Heart right ventricle (tissue), 16 donors: ENCODE measurements around the gene CD28. TPM values are rescaled to one million over a fixed set of nuclear protein-coding genes. Genes with fewer than 3 reads are reported as not detected.

Experiments
- ATAC-seq, 8 donors: fragments of 200-7000 bp; cut with Tn5 transposase; one replicate each; pipeline ENCODE4 v1.9.1; 2020; ENCODE audit warnings: mild to moderate bottlenecking in 8 of 8, moderate library complexity in 8 of 8, moderate number of reproducible peaks in 1 of 8
- DNase-seq, 2 donors: peaks; one replicate each; pipeline ENCODE4 v3.0.0-alpha.2; 2020
- H3K27ac ChIP-seq, 10 donors: fragments of 200-600 bp; sonication (generic) in 2 of 10; one replicate each; pipeline versions ENCODE4 v1.5.0 to v1.8.0; 2020 to 2022; ENCODE audit warnings: mild to moderate bottlenecking in 3 of 10
- H3K27me3 ChIP-seq, 7 donors: fragments of 200-600 bp; one replicate each; pipeline ENCODE4 v1.8.0; 2021 to 2022; ENCODE audit warnings: mild to moderate bottlenecking in 2 of 7
- H3K36me3 ChIP-seq, 9 donors: fragments of 200-600 bp; sonication (generic) in 1 of 9; one replicate each; pipeline versions ENCODE4 v1.5.0 to v1.8.0; 2020 to 2022; ENCODE audit warnings: mild to moderate bottlenecking in 2 of 9
- H3K4me1 ChIP-seq, 9 donors: fragments of 200-600 bp; sonication (generic) in 1 of 9; one replicate each; pipeline versions ENCODE4 v1.5.0 to v1.8.0; 2020 to 2022; ENCODE audit warnings: mild to moderate bottlenecking in 4 of 9
- H3K4me3 ChIP-seq, 10 donors: fragments of 200-600 bp; sonication (generic) in 2 of 10; one replicate each; pipeline versions ENCODE4 v1.5.0 to v1.8.0; 2020 to 2022; ENCODE audit warnings: mild to moderate bottlenecking in 7 of 10, moderate library complexity in 2 of 10
- H3K9me3 ChIP-seq, 11 donors: fragments of 200-600 bp in 10 of 11; sonication (generic) in 2 of 11; one replicate each; pipeline versions ENCODE4 v1.5.0 to v1.8.0; 2013 to 2022; ENCODE audit warnings: mild to moderate bottlenecking in 2 of 11, control low read depth in 1 of 11, moderate library complexity in 1 of 11
- WGBS, 2 donors: extraction: QIAGEN DNeasy Blood & Tissue Kit; methylation state at CpG; one replicate each; pipeline ENCODE4 v1.1.7; 2013; ENCODE audit warnings: inconsistent platforms in 1 of 2; 5-methylcytosine and 5-hydroxymethylcytosine counted together
- intact Hi-C, 10 donors: fragments of 100-400 bp; cut with DNase I; formaldehyde crosslinking; loops; one replicate each; pipeline versions ENCODE4 v1.11.1 to v1.14.2; 2022
- polyA plus RNA-seq, 2 donors: library from polyadenylated mRNA; stranded (reverse); fragments of 200-250 nt; gene quantifications; one replicate each; pipeline ENCODE4 v1.2.3, GENCODE V29; 2013
- total RNA-seq, 10 donors: library from RNA; stranded (reverse); fragmentation: NEBNext Ultra II Directional in 3 of 10; extraction: Animal tissue kit (Norgen Biotek cat#: 25700) in 3 of 10; gene quantifications; one replicate each; pipeline versions ENCODE4 v1.2.1 to v1.2.4, GENCODE V29; 2021 to 2023
- TF ChIP-seq, protein P1 (sequence below), 9 donors: fragments of 200-600 bp; sonication (generic) in 2 of 9; IDR thresholded peaks; one replicate each; pipeline versions ENCODE4 v1.5.0 to v1.8.0; 2021 to 2022; ENCODE audit warnings: antibody characterized with exemption in 9 of 9, mild to moderate bottlenecking in 5 of 9, moderate library complexity in 1 of 9
- donor health status: Arrhythmogenic right ventricular cardiomyopathy.
- donor health status: ischemic (EF 13 %, LVEDD 7.1; RV severe dilation, severe dysfunction).
- donor health status: healthy with polysubstance abuse.
- donor health status: DM: no; HTN: yes; CAD: no.
- donor health status: DM: no; HTN: no; CAD: no.
- donor health status: ischemic (EF 25% LVEDD 6.9; RV normal size, moderate dysfunction).
- donor health status: ischemic (EF 25% LVEDD 5.7; RV mildly dilated, moderate dysfunction).
- donor health status: healthy.
- donor health status: DM: yes; HTN: yes; CAD: no.
- donor health status: Ischemic cardiomyopathy.
- donor health status: ischemic (EF 35%, LVEDD 5.7; RV mildly dilated, moderate dysfunction).
- donor health status: nonischemic (EF 11% LVEDD 7.7; RV severe dilation, severe dysfunction).
- donor health status: DM: yes; HTN: yes; CAD: no.
- donor health status: PGD.
- donor health status: ischemic (EF 29% LVEDD 5.4; RV normal size, mild dysfunction).
- donor health status: nonischemic (EF 23%, LVEDD 6.1; RV moderate dilation, normal function).

CD28 gene
- total and polyA plus RNA-seq, 12 donors, result 0.10 to 5.3 (median 0.69) TPM

DNA sequence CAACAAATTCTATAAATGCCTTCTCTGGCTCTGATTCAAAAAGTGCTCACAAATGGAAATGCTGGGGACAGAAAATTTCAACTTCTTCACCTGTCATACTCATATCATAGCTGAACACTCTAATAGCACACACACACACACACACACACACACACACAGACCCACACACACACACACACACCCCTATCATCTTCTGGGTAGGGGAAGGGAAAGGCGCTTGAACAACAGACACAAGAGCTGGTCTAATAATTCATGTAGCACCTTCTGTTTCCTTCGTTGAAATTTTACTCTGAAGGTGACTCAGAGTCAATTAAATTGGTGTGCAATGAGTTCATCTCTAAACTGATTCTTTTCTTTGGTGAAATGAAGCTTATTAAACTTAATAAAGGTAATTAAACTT, 32.9 kb downstream of the CD28 start:
- Histone ChIP-seq H3K4me1 (peaks cover 0 to 8% (median 0%) of the 10 kb centered on the region in 9 donors), H3K9me3 (no peaks in the 10 kb centered on the region), H3K4me3 (no peak overlapping the region), H3K27me3 (no peaks in the 10 kb centered on the region), H3K36me3 (peaks cover 0 to 12% (median 0%) of the 10 kb centered on the region in 9 donors), H3K27ac (peak overlapping the region in 1 of 10 donors; percentile 29)
- intact Hi-C loops, result no loop called here
- WGBS, 2 donors, result 92 to 93% methylated on average over 2 of the region's 2 CpGs
- no peak for ATAC-seq
- TF ChIP-seq, protein P1, sequence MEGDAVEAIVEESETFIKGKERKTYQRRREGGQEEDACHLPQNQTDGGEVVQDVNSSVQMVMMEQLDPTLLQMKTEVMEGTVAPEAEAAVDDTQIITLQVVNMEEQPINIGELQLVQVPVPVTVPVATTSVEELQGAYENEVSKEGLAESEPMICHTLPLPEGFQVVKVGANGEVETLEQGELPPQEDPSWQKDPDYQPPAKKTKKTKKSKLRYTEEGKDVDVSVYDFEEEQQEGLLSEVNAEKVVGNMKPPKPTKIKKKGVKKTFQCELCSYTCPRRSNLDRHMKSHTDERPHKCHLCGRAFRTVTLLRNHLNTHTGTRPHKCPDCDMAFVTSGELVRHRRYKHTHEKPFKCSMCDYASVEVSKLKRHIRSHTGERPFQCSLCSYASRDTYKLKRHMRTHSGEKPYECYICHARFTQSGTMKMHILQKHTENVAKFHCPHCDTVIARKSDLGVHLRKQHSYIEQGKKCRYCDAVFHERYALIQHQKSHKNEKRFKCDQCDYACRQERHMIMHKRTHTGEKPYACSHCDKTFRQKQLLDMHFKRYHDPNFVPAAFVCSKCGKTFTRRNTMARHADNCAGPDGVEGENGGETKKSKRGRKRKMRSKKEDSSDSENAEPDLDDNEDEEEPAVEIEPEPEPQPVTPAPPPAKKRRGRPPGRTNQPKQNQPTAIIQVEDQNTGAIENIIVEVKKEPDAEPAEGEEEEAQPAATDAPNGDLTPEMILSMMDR (IDR thresholded peaks at IDR 0.05), result no peak
- DNase-seq, result no peak

DNA sequence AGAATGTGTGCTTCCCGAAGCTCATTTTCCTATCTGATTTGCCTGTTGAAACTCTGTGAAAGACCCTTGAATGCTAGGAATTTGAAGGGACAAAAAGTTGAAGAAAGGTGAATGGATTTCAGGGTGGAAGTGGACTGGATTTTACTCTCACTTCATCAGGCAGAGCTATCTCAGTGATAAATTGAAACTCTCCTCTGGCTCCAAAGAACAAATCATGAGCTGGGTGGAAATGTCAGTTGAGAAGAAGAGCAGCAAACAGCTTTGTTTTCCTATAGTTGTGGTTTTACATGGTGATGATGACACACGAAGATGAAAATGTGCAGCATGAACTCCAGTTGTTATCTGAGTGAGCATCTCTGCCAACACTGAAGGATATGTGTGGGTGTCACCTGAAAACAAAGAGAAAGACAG, 34.4 kb downstream of the CD28 start:
- no peak overlapping the region for H3K4me3 ChIP-seq
- no peak for DNase-seq
- WGBS, 2 donors, result 73 to 82% methylated on average over 2 of the region's 2 CpGs
- intact Hi-C loops, result no loop called here
- peaks cover 0 to 8% (median 0%) of the 10 kb centered on the region in 9 donors for H3K36me3 ChIP-seq
- H3K4me1 ChIP-seq, result peaks cover 0 to 8% (median 0%) of the 10 kb centered on the region in 9 donors
- TF ChIP-seq, protein P1 (IDR thresholded peaks at IDR 0.05), result no peak
- H3K27ac ChIP-seq, result peak overlapping the region in 1 of 10 donors; percentile 41
- no peaks in the 10 kb centered on the region for H3K27me3 ChIP-seq
- ATAC-seq, result no peak
- peaks cover 0 to 3% (median 0%) of the 10 kb centered on the region in 11 donors for H3K9me3 ChIP-seq

DNA sequence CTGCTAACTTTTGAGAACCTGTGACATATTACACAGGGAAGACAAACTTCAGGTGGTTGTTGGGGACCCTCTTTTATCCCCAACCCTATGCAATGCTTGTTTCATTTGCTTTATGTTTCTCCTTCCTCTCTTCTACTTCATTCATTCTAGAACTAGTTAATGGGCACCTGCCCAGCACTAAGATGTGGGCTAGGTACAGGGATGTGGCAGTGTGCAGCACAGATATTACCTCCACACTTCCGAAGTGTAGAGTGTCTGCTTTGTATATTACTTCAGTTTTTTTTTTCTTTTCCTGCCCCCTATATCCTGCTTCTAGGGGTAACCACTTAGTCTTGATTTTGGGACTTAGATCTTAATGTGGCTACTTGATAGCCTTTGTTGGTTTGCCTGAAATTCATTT, 35.1 kb downstream of the CD28 start:
- peaks cover 0 to 8% (median 0%) of the 10 kb centered on the region in 9 donors for H3K4me1 ChIP-seq
- DNase-seq (no peak), ATAC-seq (no peak)
- intact Hi-C loops, result no loop called here
- H3K36me3 ChIP-seq, result peaks cover 0 to 2% (median 0%) of the 10 kb centered on the region in 9 donors
- H3K9me3 ChIP-seq, result peaks cover 0 to 7% (median 0%) of the 10 kb centered on the region in 11 donors
- peak overlapping the region in 1 of 10 donors; percentile 41 for H3K27ac ChIP-seq
- 92 to 95% methylated on average over 1 of the region's 1 CpG for WGBS, 2 donors
- no peak overlapping the region for H3K4me3 ChIP-seq
- TF ChIP-seq, protein P1 (IDR thresholded peaks at IDR 0.05), result no peak
- H3K27me3 ChIP-seq, result no peaks in the 10 kb centered on the region

DNA sequence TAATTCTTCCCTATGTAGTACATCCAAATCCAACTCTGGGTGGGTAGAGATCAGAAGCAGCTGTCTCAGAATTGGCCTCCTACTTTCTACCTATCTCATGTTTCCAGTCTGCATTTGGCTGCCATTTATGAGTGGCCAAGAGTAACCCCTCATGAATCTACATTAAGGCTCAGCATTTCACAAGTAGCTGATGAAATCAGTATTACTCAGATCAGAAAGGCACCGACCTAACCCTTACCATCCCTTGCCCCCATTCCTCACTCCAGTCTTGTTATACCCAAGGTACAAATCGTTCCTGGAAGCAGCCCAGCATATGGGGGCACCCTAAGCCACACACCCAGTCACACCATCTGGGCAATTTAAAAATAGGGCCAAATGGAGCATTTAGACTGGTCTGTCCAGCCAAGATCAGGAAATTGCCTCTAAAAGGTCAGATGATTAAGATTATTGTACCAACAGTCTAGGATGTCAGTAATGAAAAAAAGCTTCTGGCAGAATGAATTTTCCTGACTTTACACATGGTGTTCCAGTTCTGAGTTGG, 37.1 kb downstream of the CD28 start:
- ATAC-seq, result peak in 2 of 8 donors; percentile 81 to 87

More for the DNA sequence above, 37.1 kb downstream of the CD28 start:
- intact Hi-C loops, result no loop called here
- Histone ChIP-seq H3K36me3 (no peaks in the 10 kb centered on the region), H3K27me3 (no peaks in the 10 kb centered on the region), H3K9me3 (peaks cover 0 to 7% (median 0%) of the 10 kb centered on the region in 11 donors), H3K4me1 (peaks cover 0 to 8% (median 0%) of the 10 kb centered on the region in 9 donors), H3K4me3 (no peak overlapping the region), H3K27ac (peak overlapping the region in 1 of 10 donors; percentile 16)
- no peak for DNase-seq
- TF ChIP-seq, protein P1 (IDR thresholded peaks at IDR 0.05), result no peak
- WGBS, 2 donors, result 80 to 84% methylated on average over 2 of the region's 2 CpGs
